ENCODE measurements around the gene KLRC4.
"Not testable (repeated sequence)": the region's sequence is repeated elsewhere in the genome, so short reads cannot be mapped to it uniquely, and the experiment has no call there.

The KLRC4 gene

GRCh38 chr12:10430623-10431022, 21.1 kb upstream of the KLRC4 start:
- not testable (repeated sequence) for H3K36me3 ChIP-seq (ENCODE audit: control insufficient read depth, insufficient read depth, low read length); H2AK5ac ChIP-seq (ENCODE audit: low read length); H2BK5ac ChIP-seq (ENCODE audit: low read length); H3K4me3 ChIP-seq (ENCODE audit: low read length); H4K8ac ChIP-seq (ENCODE audit: low read depth, low read length); DNase-seq; H3K23ac ChIP-seq (ENCODE audit: low read length); H3K27ac ChIP-seq (ENCODE audit: low read depth, low read length); H3K9ac ChIP-seq (ENCODE audit: low read length); H3K56ac ChIP-seq (ENCODE audit: low read length); H3K79me1 ChIP-seq (ENCODE audit: low read length); H2BK15ac ChIP-seq (replicated peaks; ENCODE audit: low read depth); H3K4me2 ChIP-seq (ENCODE audit: low read length); H3K27me3 ChIP-seq (ENCODE audit: insufficient read depth, low read length, poor library complexity); H3K18ac ChIP-seq (ENCODE audit: low read length); H3K4me1 ChIP-seq (ENCODE audit: control insufficient read depth, low read depth, low read length); H3K79me2 ChIP-seq (ENCODE audit: control insufficient read depth, insufficient read depth, low read length); H3K4ac ChIP-seq (ENCODE audit: low read depth, low read length); H2BK120ac ChIP-seq (ENCODE audit: low read depth, low read length); H4K5ac ChIP-seq (ENCODE audit: low read length)
- WGBS (ENCODE audit: extremely low coverage, insufficient coverage, low lambda C conversion rate) = no CpG with 5 or more reads among the region's 4 CpGs

DNA sequence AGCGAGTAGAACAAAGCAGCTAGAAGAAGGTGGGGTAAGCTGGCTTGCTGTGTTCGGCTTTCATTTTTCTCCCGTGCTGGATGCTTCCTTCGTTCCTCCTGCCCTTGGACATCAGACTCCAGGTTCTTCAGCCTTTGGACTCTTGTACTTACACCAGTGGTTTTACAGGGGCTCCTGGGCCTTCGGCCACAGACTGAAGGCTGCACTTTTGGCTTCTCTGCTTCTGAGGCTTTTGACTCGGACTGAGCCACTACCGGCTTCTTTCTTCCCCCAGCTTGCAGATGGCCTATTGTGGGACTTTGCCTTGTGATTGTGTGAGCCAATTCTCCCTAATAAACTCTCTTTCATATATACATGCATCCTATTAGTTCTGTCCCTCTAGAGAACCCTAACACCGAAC, 16.4 kb upstream of the KLRC4 start:
- H3K18ac ChIP-seq (ENCODE audit: low read length); H4K8ac ChIP-seq (ENCODE audit: low read depth, low read length); H3K36me3 ChIP-seq (ENCODE audit: control insufficient read depth, insufficient read depth, low read length); DNase-seq; H2BK5ac ChIP-seq (ENCODE audit: low read length); H3K27ac ChIP-seq (ENCODE audit: low read depth, low read length); H3K56ac ChIP-seq (ENCODE audit: low read length); H3K79me2 ChIP-seq (ENCODE audit: control insufficient read depth, insufficient read depth, low read length); H3K27me3 ChIP-seq (ENCODE audit: insufficient read depth, low read length, poor library complexity); H3K4ac ChIP-seq (ENCODE audit: low read depth, low read length); H3K9ac ChIP-seq (ENCODE audit: low read length); H3K4me2 ChIP-seq (ENCODE audit: low read length); H3K4me1 ChIP-seq (ENCODE audit: control insufficient read depth, low read depth, low read length); H3K23ac ChIP-seq (ENCODE audit: low read length); H3K79me1 ChIP-seq (ENCODE audit: low read length); H3K4me3 ChIP-seq (ENCODE audit: low read length); H2BK15ac ChIP-seq (replicated peaks; ENCODE audit: low read depth); H4K5ac ChIP-seq (ENCODE audit: low read length); H2BK120ac ChIP-seq (ENCODE audit: low read depth, low read length); H2AK5ac ChIP-seq (ENCODE audit: low read length): not testable (repeated sequence)
- no CpG with 5 or more reads among the region's 8 CpGs for WGBS (ENCODE audit: extremely low coverage, insufficient coverage, low lambda C conversion rate)

GRCh38 chr12:10424260-10424899, 14.8 kb upstream of the KLRC4 start:
- not testable (repeated sequence) for DNase-seq; H3K36me3 ChIP-seq (ENCODE audit: control insufficient read depth, insufficient read depth, low read length); H3K4me3 ChIP-seq (ENCODE audit: low read length); H2BK15ac ChIP-seq (replicated peaks; ENCODE audit: low read depth); H3K18ac ChIP-seq (ENCODE audit: low read length); H3K27me3 ChIP-seq (ENCODE audit: insufficient read depth, low read length, poor library complexity); H3K4ac ChIP-seq (ENCODE audit: low read depth, low read length); H2AK5ac ChIP-seq (ENCODE audit: low read length); H3K56ac ChIP-seq (ENCODE audit: low read length); H3K79me1 ChIP-seq (ENCODE audit: low read length); H3K4me1 ChIP-seq (ENCODE audit: control insufficient read depth, low read depth, low read length); H4K5ac ChIP-seq (ENCODE audit: low read length); H3K23ac ChIP-seq (ENCODE audit: low read length); H3K27ac ChIP-seq (ENCODE audit: low read depth, low read length); H2BK5ac ChIP-seq (ENCODE audit: low read length); H2BK120ac ChIP-seq (ENCODE audit: low read depth, low read length); H3K79me2 ChIP-seq (ENCODE audit: control insufficient read depth, insufficient read depth, low read length); H4K8ac ChIP-seq (ENCODE audit: low read depth, low read length); H3K9ac ChIP-seq (ENCODE audit: low read length); H3K4me2 ChIP-seq (ENCODE audit: low read length)
- no CpG with 5 or more reads among the region's 1 CpG for WGBS (ENCODE audit: extremely low coverage, insufficient coverage, low lambda C conversion rate)

DNA sequence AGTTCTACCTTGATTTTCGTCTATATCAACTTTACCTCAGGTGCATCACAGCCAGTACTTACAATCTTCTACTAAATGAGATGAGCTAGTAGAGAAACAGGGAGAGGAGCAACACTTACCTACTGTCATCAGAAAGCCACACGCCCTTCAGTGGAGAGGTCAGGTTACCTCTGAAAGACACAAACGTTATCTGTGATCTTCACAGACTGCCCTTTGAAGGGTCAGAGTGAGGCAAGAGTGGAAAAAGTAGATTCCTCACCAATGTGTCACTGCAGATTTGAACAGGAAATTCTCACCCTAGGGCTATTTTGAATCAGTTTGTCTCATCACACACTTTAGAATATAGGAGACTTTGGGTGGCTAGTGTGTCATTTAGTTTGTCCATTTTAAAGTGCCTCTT, 12.6 kb upstream of the KLRC4 start:
- H3K9ac ChIP-seq (ENCODE audit: low read length); H3K4me2 ChIP-seq (ENCODE audit: low read length); H3K4me1 ChIP-seq (ENCODE audit: control insufficient read depth, low read depth, low read length); H2BK120ac ChIP-seq (ENCODE audit: low read depth, low read length); H3K4ac ChIP-seq (ENCODE audit: low read depth, low read length); H3K36me3 ChIP-seq (ENCODE audit: control insufficient read depth, insufficient read depth, low read length); H3K27me3 ChIP-seq (ENCODE audit: insufficient read depth, low read length, poor library complexity); H4K8ac ChIP-seq (ENCODE audit: low read depth, low read length); H3K79me2 ChIP-seq (ENCODE audit: control insufficient read depth, insufficient read depth, low read length); H3K18ac ChIP-seq (ENCODE audit: low read length); H4K5ac ChIP-seq (ENCODE audit: low read length); H3K79me1 ChIP-seq (ENCODE audit: low read length); H3K23ac ChIP-seq (ENCODE audit: low read length); DNase-seq; H2BK5ac ChIP-seq (ENCODE audit: low read length); H3K56ac ChIP-seq (ENCODE audit: low read length); H3K4me3 ChIP-seq (ENCODE audit: low read length); H2BK15ac ChIP-seq (replicated peaks; ENCODE audit: low read depth); H3K27ac ChIP-seq (ENCODE audit: low read depth, low read length); H2AK5ac ChIP-seq (ENCODE audit: low read length): not testable (repeated sequence)
- WGBS (ENCODE audit: extremely low coverage, insufficient coverage, low lambda C conversion rate) = no CpG with 5 or more reads among the region's 3 CpGs

- H3K18ac ChIP-seq (ENCODE audit: low read length); H3K9ac ChIP-seq (ENCODE audit: low read length); H3K4me2 ChIP-seq (ENCODE audit: low read length); H2BK15ac ChIP-seq (replicated peaks; ENCODE audit: low read depth); H2BK120ac ChIP-seq (ENCODE audit: low read depth, low read length); H3K4ac ChIP-seq (ENCODE audit: low read depth, low read length); H3K36me3 ChIP-seq (ENCODE audit: control insufficient read depth, insufficient read depth, low read length); H2AK5ac ChIP-seq (ENCODE audit: low read length); DNase-seq; H3K79me1 ChIP-seq (ENCODE audit: low read length); H3K4me3 ChIP-seq (ENCODE audit: low read length); H2BK5ac ChIP-seq (ENCODE audit: low read length); H3K79me2 ChIP-seq (ENCODE audit: control insufficient read depth, insufficient read depth, low read length); H3K56ac ChIP-seq (ENCODE audit: low read length); H3K4me1 ChIP-seq (ENCODE audit: control insufficient read depth, low read depth, low read length); H3K23ac ChIP-seq (ENCODE audit: low read length); H3K27me3 ChIP-seq (ENCODE audit: insufficient read depth, low read length, poor library complexity); H4K8ac ChIP-seq (ENCODE audit: low read depth, low read length); H4K5ac ChIP-seq (ENCODE audit: low read length); H3K27ac ChIP-seq (ENCODE audit: low read depth, low read length): not testable (repeated sequence)
- WGBS (ENCODE audit: extremely low coverage, insufficient coverage, low lambda C conversion rate) = no CpG with 5 or more reads among the region's 1 CpG
Measured at GRCh38 chr12:10420334-10420733, 10.8 kb upstream of the KLRC4 start, which contains the start of gene KLRC3. Gene KLRC3, minus strand, starts transcription at chr12:10420595. Its CDS starts 45 bp downstream, at chr12:10420550.

- H3K18ac ChIP-seq (ENCODE audit: low read length) = no peak overlapping the region
- no peak overlapping the region for H2BK120ac ChIP-seq (ENCODE audit: low read depth, low read length)
- H3K79me1 ChIP-seq (ENCODE audit: low read length) = no peaks in the 10 kb centered on the region
- H2BK15ac ChIP-seq (replicated peaks; ENCODE audit: low read depth) = no peak overlapping the region
- no peak overlapping the region for H3K27ac ChIP-seq (ENCODE audit: low read depth, low read length)
- H3K23ac ChIP-seq (ENCODE audit: low read length) = no peak overlapping the region
- no peak overlapping the region for H2AK5ac ChIP-seq (ENCODE audit: low read length)
- H3K4me3 ChIP-seq (ENCODE audit: low read length) = no peak overlapping the region
- H3K4me1 ChIP-seq (ENCODE audit: control insufficient read depth, low read depth, low read length) = no peaks in the 10 kb centered on the region
- H3K9ac ChIP-seq (ENCODE audit: low read length) = no peak overlapping the region
- no peak overlapping the region for H4K8ac ChIP-seq (ENCODE audit: low read depth, low read length)
- no CpG with 5 or more reads among the region's 3 CpGs for WGBS (ENCODE audit: extremely low coverage, insufficient coverage, low lambda C conversion rate)
- no peaks in the 10 kb centered on the region for H3K79me2 ChIP-seq (ENCODE audit: control insufficient read depth, insufficient read depth, low read length)
- DNase-seq = no peak
- H3K56ac ChIP-seq (ENCODE audit: low read length) = no peak overlapping the region
- no peaks in the 10 kb centered on the region for H3K36me3 ChIP-seq (ENCODE audit: control insufficient read depth, insufficient read depth, low read length)
- H3K27me3 ChIP-seq (ENCODE audit: insufficient read depth, low read length, poor library complexity) = no peaks in the 10 kb centered on the region
- no peak overlapping the region for H2BK5ac ChIP-seq (ENCODE audit: low read length)
- H3K4me2 ChIP-seq (ENCODE audit: low read length) = no peak overlapping the region
- H3K4ac ChIP-seq (ENCODE audit: low read depth, low read length) = no peak overlapping the region
- no peak overlapping the region for H4K5ac ChIP-seq (ENCODE audit: low read length)
Measured at GRCh38 chr12:10408842-10409241, 715 bp downstream of the KLRC4 start.

Measured in mesendoderm (in vitro differentiated cells).